DOHH2 (cell line): ENCODE results near the gene PARP16.

Experiments
- EZH2phosphoT487 ChIP-seq: fragments of 200-600 bp; sonication (generic); IDR thresholded peaks from 2 replicates; pipeline ENCODE4 v1.6.1; 2017; ENCODE audit warnings: borderline replicate concordance, mild to moderate bottlenecking, antibody characterized with exemption, low read length, moderate library complexity, mixed read lengths
- TF ChIP-seq, protein P1 (sequence below): fragments of 200-600 bp; sonication (generic); IDR thresholded peaks from one replicate; pipeline ENCODE4 v1.5.1; 2014; ENCODE audit warnings: antibody characterized with exemption, mild to moderate bottlenecking, low read depth, low read length; ENCODE audit not compliant: poor library complexity, severe bottlenecking

DNA sequence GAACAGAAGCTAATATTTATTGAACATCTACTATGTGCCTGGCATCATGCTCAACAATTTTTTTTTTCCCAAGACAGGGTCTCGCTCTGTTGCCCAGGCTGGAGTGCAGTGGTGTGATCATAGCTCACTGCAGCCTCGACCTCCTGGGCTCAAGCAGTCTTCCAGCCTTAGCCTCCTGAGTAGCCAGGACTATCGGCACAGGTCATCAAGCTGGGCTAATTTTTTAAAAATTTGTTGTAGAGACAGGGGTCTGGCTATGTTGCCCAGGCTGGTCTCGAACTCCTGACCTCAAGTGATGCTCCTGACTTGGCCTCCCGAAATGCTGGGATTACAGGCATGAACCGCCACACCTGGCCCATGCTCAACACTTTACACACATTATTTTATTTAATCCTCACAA is 39.7 kb downstream of the PARP16 start:
- TF ChIP-seq, protein P1, sequence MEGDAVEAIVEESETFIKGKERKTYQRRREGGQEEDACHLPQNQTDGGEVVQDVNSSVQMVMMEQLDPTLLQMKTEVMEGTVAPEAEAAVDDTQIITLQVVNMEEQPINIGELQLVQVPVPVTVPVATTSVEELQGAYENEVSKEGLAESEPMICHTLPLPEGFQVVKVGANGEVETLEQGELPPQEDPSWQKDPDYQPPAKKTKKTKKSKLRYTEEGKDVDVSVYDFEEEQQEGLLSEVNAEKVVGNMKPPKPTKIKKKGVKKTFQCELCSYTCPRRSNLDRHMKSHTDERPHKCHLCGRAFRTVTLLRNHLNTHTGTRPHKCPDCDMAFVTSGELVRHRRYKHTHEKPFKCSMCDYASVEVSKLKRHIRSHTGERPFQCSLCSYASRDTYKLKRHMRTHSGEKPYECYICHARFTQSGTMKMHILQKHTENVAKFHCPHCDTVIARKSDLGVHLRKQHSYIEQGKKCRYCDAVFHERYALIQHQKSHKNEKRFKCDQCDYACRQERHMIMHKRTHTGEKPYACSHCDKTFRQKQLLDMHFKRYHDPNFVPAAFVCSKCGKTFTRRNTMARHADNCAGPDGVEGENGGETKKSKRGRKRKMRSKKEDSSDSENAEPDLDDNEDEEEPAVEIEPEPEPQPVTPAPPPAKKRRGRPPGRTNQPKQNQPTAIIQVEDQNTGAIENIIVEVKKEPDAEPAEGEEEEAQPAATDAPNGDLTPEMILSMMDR: no peak
- TF ChIP-seq EZH2phosphoT487: no peak
